Measurements from ENCODE around the gene A2ML1. TPM values are rescaled to one million over a fixed set of nuclear protein-coding genes. Genes with fewer than 3 reads are reported as not detected.

A2ML1 gene
- total and polyA plus RNA-seq, 2 donors (not counting 1 experiment from before 2014, with no cell fraction given) = not detected

DNA sequence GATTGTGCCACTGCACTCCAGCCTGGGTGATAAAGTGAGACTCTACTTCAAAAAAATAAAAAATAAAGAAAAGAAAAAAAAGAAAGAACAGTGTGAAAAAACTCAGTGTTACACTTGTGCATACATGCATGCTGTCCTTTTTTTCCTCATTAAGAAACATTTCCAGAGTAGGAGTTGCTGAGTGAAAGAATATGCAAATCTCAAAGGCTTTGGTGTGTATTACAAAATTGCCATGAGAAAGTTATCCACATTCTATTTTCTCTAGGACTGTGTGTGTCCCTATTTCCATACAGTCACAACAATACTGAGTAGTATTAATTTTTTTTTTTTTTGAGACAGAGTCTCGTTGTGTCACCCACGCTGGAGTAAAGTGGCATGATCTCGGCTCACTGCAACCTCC, 830 bp upstream of the A2ML1 start:
- Histone ChIP-seq H3K4me3 (replicated peaks in 1 of 4; ENCODE audit: control extremely low read depth in 1 of 4, insufficient read depth in 1 of 4, low read depth in 3 of 4, low read length in 4 of 4) (no peak overlapping the region), H3K36me3 (ENCODE audit: control insufficient read depth, insufficient read depth, low read length) (no peaks in the 10 kb centered on the region)

DNA sequence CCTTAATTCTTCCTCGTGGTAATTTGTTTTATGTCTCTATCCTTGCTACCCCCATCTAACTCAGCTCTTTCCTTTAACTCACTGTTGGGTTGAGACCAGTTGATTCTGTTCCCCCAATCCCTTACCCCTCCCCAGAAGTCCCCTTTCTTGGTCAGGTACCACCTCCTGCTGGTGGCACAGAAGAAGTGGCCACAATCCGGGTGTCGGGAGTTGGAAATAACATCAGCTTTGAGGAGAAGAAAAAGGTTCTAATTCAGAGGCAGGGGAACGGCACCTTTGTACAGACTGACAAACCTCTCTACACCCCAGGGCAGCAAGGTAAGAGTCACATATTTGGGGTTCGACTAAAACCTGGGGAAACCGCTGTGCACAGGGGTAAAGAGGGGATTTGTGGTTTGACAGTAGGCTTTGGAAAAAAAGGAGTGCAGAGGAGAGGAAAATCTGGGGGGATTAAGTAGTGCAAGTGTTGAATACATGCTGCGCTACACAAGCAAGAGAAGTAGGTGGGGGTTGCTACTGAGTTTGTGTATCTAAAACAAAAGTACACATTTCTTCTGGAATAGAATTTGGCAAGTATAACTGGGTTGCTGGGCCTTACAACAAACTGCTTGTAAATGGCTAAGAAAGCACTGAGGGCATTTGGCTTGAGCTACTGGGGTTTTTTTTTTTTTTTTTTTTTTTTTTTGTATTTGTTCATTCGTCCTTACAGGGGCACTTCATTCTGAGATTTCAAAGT, 1.3 kb downstream of the A2ML1 start:
- TF ChIP-seq, protein P1, sequence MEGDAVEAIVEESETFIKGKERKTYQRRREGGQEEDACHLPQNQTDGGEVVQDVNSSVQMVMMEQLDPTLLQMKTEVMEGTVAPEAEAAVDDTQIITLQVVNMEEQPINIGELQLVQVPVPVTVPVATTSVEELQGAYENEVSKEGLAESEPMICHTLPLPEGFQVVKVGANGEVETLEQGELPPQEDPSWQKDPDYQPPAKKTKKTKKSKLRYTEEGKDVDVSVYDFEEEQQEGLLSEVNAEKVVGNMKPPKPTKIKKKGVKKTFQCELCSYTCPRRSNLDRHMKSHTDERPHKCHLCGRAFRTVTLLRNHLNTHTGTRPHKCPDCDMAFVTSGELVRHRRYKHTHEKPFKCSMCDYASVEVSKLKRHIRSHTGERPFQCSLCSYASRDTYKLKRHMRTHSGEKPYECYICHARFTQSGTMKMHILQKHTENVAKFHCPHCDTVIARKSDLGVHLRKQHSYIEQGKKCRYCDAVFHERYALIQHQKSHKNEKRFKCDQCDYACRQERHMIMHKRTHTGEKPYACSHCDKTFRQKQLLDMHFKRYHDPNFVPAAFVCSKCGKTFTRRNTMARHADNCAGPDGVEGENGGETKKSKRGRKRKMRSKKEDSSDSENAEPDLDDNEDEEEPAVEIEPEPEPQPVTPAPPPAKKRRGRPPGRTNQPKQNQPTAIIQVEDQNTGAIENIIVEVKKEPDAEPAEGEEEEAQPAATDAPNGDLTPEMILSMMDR (conservative IDR thresholded peaks at IDR 0.05 in 1 of 2, IDR thresholded peaks at IDR 0.05 in 1 of 2; ENCODE audit: low read depth in 1 of 2, low read length in 2 of 2) = peak; percentile 53 to 77
- TF ChIP-seq EZH2 (IDR thresholded peaks at IDR 0.05; ENCODE audit: low read length, missing control alignments) = no peak
- no peaks in the 10 kb centered on the region for H3K27me3 ChIP-seq (ENCODE audit: control insufficient read depth, insufficient read depth, low read length)
- no peaks in the 10 kb centered on the region for H3K4me1 ChIP-seq (ENCODE audit: control insufficient read depth, extremely low read depth, insufficient read depth, low read length)
- no peaks in the 10 kb centered on the region for H3K36me3 ChIP-seq (ENCODE audit: control insufficient read depth, insufficient read depth, low read length)
- no peaks in the 10 kb centered on the region for H4K20me1 ChIP-seq (ENCODE audit: control insufficient read depth, extremely low read depth, insufficient read depth, low read length)
- H3K27ac ChIP-seq (ENCODE audit: insufficient read depth, low read length) = no peak overlapping the region
- peak; percentile 19 to 33 for DNase-seq (ENCODE audit: low read depth in 2 of 2)
- no peaks in the 10 kb centered on the region for H3K79me2 ChIP-seq (ENCODE audit: control insufficient read depth, insufficient read depth, low read length)
- no peaks in the 10 kb centered on the region for H3K9me3 ChIP-seq (ENCODE audit: control insufficient read depth, insufficient read depth, low read depth, low read length)
- H3K4me3 ChIP-seq (replicated peaks in 1 of 4; ENCODE audit: control extremely low read depth in 1 of 4, insufficient read depth in 1 of 4, low read depth in 3 of 4, low read length in 4 of 4) = no peak overlapping the region
- no peak overlapping the region for H2AFZ ChIP-seq (ENCODE audit: low read length)
- H3K4me2 ChIP-seq (ENCODE audit: extremely low read depth, insufficient read depth, low read length) = no peak overlapping the region
- H3K9ac ChIP-seq (ENCODE audit: insufficient read depth, low read length) = no peak overlapping the region

More for the DNA sequence above, 830 bp upstream of the A2ML1 start:
- H3K9me3 ChIP-seq (ENCODE audit: control insufficient read depth, insufficient read depth, low read depth, low read length) = no peaks in the 10 kb centered on the region
- H3K27ac ChIP-seq (ENCODE audit: insufficient read depth, low read length) = no peak overlapping the region
- H3K4me2 ChIP-seq (ENCODE audit: extremely low read depth, insufficient read depth, low read length) = no peak overlapping the region
- TF ChIP-seq, protein P1 (conservative IDR thresholded peaks at IDR 0.05 in 1 of 2, IDR thresholded peaks at IDR 0.05 in 1 of 2; ENCODE audit: low read depth in 1 of 2, low read length in 2 of 2) = no peak
- TF ChIP-seq EZH2 (IDR thresholded peaks at IDR 0.05; ENCODE audit: low read length, missing control alignments) = no peak
- no peak overlapping the region for H2AFZ ChIP-seq (ENCODE audit: low read length)
- no peaks in the 10 kb centered on the region for H3K79me2 ChIP-seq (ENCODE audit: control insufficient read depth, insufficient read depth, low read length)
- no peak overlapping the region for H3K9ac ChIP-seq (ENCODE audit: insufficient read depth, low read length)
- no peaks in the 10 kb centered on the region for H3K4me1 ChIP-seq (ENCODE audit: control insufficient read depth, extremely low read depth, insufficient read depth, low read length)
- no peaks in the 10 kb centered on the region for H3K27me3 ChIP-seq (ENCODE audit: control insufficient read depth, insufficient read depth, low read length)
- no peaks in the 10 kb centered on the region for H4K20me1 ChIP-seq (ENCODE audit: control insufficient read depth, extremely low read depth, insufficient read depth, low read length)
- no peak for DNase-seq (ENCODE audit: low read depth in 2 of 2)

DNA sequence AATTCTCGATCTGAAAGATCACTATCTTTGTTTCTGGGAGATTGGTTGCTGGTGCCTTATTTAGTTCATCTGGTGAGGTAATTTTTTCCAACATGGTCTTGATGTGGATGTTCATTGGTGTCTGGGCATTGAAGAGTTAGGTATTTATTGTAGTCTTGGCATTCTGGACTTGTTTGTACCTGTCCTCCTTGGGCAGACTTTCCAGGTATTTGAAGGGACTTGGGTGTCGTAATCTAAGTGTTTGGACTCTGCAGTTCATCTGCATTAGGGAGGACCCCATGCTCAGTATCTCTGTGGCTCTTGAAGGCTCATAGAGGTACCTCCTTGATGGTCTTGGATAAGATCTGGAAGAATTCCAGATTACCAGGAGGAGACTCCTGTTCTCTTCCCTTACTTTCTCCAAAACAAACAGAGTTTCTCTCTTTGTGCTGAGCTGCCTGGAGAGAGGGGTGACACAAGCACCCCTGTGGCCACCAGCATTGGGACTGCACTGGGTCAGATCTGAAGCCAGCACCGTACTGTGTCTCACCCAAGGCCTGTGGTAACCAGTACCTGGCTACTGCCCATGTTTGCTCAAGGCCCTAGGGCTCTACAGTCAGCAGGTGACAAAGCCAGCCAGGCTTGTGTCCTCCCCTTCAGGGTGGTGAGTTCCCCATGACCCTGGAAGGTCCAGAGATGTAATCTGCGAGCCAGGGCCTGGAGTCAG, 5.3 kb downstream of the A2ML1 start:
- DNase-seq (ENCODE audit: low read depth in 2 of 2) = no peak
- Histone ChIP-seq H3K9me3 (ENCODE audit: control insufficient read depth, insufficient read depth, low read depth, low read length) (no peaks in the 10 kb centered on the region), H3K27ac (ENCODE audit: insufficient read depth, low read length) (no peak overlapping the region), H3K4me1 (ENCODE audit: control insufficient read depth, extremely low read depth, insufficient read depth, low read length) (no peaks in the 10 kb centered on the region), H2AFZ (ENCODE audit: low read length) (no peak overlapping the region), H3K9ac (ENCODE audit: insufficient read depth, low read length) (no peak overlapping the region), H3K79me2 (ENCODE audit: control insufficient read depth, insufficient read depth, low read length) (no peaks in the 10 kb centered on the region), H3K4me2 (ENCODE audit: extremely low read depth, insufficient read depth, low read length) (no peak overlapping the region), H3K27me3 (ENCODE audit: control insufficient read depth, insufficient read depth, low read length) (no peaks in the 10 kb centered on the region), H4K20me1 (ENCODE audit: control insufficient read depth, extremely low read depth, insufficient read depth, low read length) (no peaks in the 10 kb centered on the region), H3K36me3 (ENCODE audit: control insufficient read depth, insufficient read depth, low read length) (no peaks in the 10 kb centered on the region), H3K4me3 (replicated peaks in 1 of 4; ENCODE audit: control extremely low read depth in 1 of 4, insufficient read depth in 1 of 4, low read depth in 3 of 4, low read length in 4 of 4) (no peak overlapping the region)
- TF ChIP-seq, protein P1 (conservative IDR thresholded peaks at IDR 0.05 in 1 of 2, IDR thresholded peaks at IDR 0.05 in 1 of 2; ENCODE audit: low read depth in 1 of 2, low read length in 2 of 2) = no peak
- TF ChIP-seq EZH2 (IDR thresholded peaks at IDR 0.05; ENCODE audit: low read length, missing control alignments) = no peak

Data from fibroblast of lung (primary cell).